Stimulated activated memory B cell treated with anti-CD40 and anti-IgM and Interleukin-4, amounts not matched to agents 10 μg/mL and 1 μg/mL and 100 μg/mL, for 72 hours (primary cell): Measurements from ENCODE around the gene ARMS2.

Experiments
- ATAC-seq: fragments of 150-1000 bp; cut with Tn5 transposase; 2 replicates; pipeline ENCODE4 v1.10.0; 2021
- H3K27ac Mint-ChIP-seq: one replicate; pipeline ENCODE4 v1.8.0; 2022; ENCODE audit warnings: mild to moderate bottlenecking, mixed read lengths
- H3K27me3 Mint-ChIP-seq: one replicate; pipeline ENCODE4 v1.8.0; 2022; ENCODE audit warnings: mixed read lengths
- H3K36me3 Mint-ChIP-seq: one replicate; pipeline ENCODE4 v1.8.0; 2022; ENCODE audit warnings: mixed read lengths
- H3K4me1 Mint-ChIP-seq: one replicate; pipeline ENCODE4 v1.8.0; 2022; ENCODE audit warnings: mixed read lengths
- H3K4me3 Mint-ChIP-seq: one replicate; pipeline ENCODE4 v1.8.0; 2022; ENCODE audit warnings: mild to moderate bottlenecking, moderate library complexity, mixed read lengths
- H3K9me3 Mint-ChIP-seq: one replicate; pipeline ENCODE4 v1.8.0; 2022; ENCODE audit warnings: mixed read lengths

Gene ARMS2

DNA sequence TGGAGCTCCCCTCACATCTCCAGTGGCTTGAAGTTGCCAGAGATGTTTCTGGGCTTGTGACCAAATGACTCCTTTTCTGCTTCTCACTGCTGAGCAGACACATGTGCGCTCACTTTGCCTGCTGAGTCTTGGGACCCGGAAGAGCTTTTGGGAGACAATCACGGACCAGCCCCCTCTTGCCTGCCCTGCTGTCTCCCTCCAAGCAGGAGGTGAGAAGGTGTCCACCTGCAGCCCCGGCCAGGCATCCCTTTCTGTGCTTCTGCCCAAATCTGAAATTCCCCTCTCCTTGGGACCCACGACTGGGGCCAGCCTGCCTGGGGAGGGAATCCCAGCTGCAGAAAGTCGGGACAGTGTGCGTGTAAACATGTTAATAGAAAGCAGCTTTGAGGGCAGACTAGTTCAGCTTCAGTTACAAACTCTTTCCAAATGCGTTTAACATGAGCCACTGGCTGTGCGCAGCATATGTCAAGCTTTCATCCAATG lies 38.6 kb downstream of the ARMS2 start:
- Mint-ChIP-seq H3K27me3 (peaks cover 26% of the 10 kb centered on the region), H3K4me1 (no peaks in the 10 kb centered on the region), H3K9me3 (no peaks in the 10 kb centered on the region), H3K27ac (no peak overlapping the region), H3K4me3 (no peak overlapping the region), H3K36me3 (no peaks in the 10 kb centered on the region)
- ATAC-seq, result no peak

- Mint-ChIP-seq H3K4me3 (no peak overlapping the region), H3K36me3 (no peaks in the 10 kb centered on the region), H3K27me3 (peaks cover 26% of the 10 kb centered on the region), H3K27ac (no peak overlapping the region), H3K4me1 (no peaks in the 10 kb centered on the region), H3K9me3 (no peaks in the 10 kb centered on the region)
- ATAC-seq, result peak; percentile 10
Measured at GRCh38 chr10:122493761-122494160, 39.3 kb downstream of the ARMS2 start.

- Mint-ChIP-seq H3K4me3 (no peak overlapping the region), H3K4me1 (no peaks in the 10 kb centered on the region), H3K9me3 (no peaks in the 10 kb centered on the region), H3K36me3 (no peaks in the 10 kb centered on the region), H3K27me3 (peaks cover 26% of the 10 kb centered on the region), H3K27ac (no peak overlapping the region)
- no peak for ATAC-seq
Measured at GRCh38 chr10:122494173-122494820, 39.8 kb downstream of the ARMS2 start.

- no peak overlapping the region for H3K27ac Mint-ChIP-seq
- no peaks in the 10 kb centered on the region for H3K4me1 Mint-ChIP-seq
- H3K36me3 Mint-ChIP-seq, result no peaks in the 10 kb centered on the region
- no peak overlapping the region for H3K4me3 Mint-ChIP-seq
- no peaks in the 10 kb centered on the region for H3K9me3 Mint-ChIP-seq
- no peak for ATAC-seq
- H3K27me3 Mint-ChIP-seq, result peaks cover 26% of the 10 kb centered on the region
Measured at GRCh38 chr10:122494833-122495232, 40.4 kb downstream of the ARMS2 start.

DNA sequence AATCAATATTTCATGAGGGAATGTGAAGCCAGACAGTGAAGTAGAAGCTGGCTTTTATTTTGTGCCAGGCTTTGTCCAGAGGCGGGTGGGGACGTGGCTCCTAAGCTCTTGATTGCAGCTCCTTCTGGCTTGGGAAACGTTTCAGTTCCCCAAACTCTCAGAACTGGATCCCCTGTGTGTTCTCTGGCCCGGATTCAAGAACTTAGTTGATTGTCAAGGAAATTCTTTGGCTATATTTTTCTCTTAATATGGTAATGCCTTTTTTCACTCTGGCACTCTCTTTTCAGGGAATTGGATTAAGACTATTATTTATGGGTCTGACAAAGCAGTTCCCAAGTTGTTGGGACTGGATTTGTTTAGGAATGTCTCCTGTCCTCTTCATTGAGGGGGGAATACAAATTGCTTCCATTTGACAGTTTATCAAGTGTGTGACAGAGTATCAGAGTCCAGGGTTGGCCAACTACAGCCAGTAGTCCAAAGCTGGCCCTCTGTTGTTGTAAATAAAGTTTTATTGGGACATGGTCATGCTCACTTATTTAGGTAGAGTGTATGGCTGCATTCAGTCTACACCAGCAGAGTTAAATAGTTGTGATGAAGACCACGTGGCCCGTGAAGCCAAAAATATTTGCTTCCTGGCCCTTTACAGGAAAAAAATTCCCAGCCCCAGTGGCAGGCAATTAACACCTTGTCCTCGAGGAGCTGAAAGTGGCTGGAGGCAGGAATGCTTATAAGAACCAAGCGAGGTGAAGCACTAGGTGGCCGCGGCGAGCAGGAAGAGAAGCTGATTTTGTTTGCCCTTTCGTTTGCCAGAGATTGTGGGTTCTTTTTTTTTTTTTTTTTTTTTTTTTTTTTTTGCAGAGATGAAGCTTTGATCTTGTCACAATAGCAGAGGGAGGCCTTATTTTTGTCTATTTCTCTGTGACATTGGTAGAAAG lies 41.2 kb downstream of the ARMS2 start:
- H3K4me3 Mint-ChIP-seq, result no peak overlapping the region
- no peak overlapping the region for H3K27ac Mint-ChIP-seq
- peaks cover 26% of the 10 kb centered on the region for H3K27me3 Mint-ChIP-seq
- no peaks in the 10 kb centered on the region for H3K4me1 Mint-ChIP-seq
- no peak for ATAC-seq
- H3K36me3 Mint-ChIP-seq, result no peaks in the 10 kb centered on the region
- H3K9me3 Mint-ChIP-seq, result no peaks in the 10 kb centered on the region

DNA sequence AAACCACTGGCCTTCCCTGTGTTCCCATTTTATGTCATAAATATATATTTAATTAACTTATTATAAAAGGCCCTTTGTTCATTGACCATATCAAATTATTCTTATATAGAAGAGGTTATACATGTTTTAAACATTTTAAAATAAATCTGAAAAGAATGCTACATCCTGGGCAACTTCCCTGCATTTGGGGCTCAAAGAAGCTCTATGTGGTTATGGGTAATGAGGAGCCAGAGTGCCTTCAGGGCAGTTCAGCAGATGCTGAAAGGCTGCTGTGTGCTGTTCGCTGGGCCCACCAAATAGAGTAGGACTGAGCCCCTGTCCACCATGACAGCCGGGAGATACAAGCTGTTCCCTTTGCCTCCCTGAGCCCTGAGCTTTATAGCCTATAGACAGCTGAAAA lies 42.8 kb downstream of the ARMS2 start:
- H3K27ac Mint-ChIP-seq, result no peak overlapping the region
- H3K4me1 Mint-ChIP-seq, result no peaks in the 10 kb centered on the region
- no peak overlapping the region for H3K4me3 Mint-ChIP-seq
- H3K9me3 Mint-ChIP-seq, result no peaks in the 10 kb centered on the region
- no peaks in the 10 kb centered on the region for H3K36me3 Mint-ChIP-seq
- ATAC-seq, result no peak
- H3K27me3 Mint-ChIP-seq, result peaks cover 26% of the 10 kb centered on the region

GRCh38 chr10:122498521-122498920 lies 44.1 kb downstream of the ARMS2 start:
- Mint-ChIP-seq H3K4me3 (no peak overlapping the region), H3K27ac (no peak overlapping the region), H3K9me3 (no peaks in the 10 kb centered on the region), H3K36me3 (no peaks in the 10 kb centered on the region), H3K4me1 (no peaks in the 10 kb centered on the region), H3K27me3 (peaks cover 17% of the 10 kb centered on the region)
- no peak for ATAC-seq

- no peak overlapping the region for H3K4me3 Mint-ChIP-seq
- no peaks in the 10 kb centered on the region for H3K4me1 Mint-ChIP-seq
- H3K27me3 Mint-ChIP-seq, result peaks cover 12% of the 10 kb centered on the region
- no peak for ATAC-seq
- no peaks in the 10 kb centered on the region for H3K9me3 Mint-ChIP-seq
- no peaks in the 10 kb centered on the region for H3K36me3 Mint-ChIP-seq
- H3K27ac Mint-ChIP-seq, result no peak overlapping the region
Measured at GRCh38 chr10:122499012-122499411, 44.6 kb downstream of the ARMS2 start.

GRCh38 chr10:122499491-122499941 lies 45.1 kb downstream of the ARMS2 start:
- ATAC-seq, result no peak
- Mint-ChIP-seq H3K27me3 (peaks cover 7% of the 10 kb centered on the region), H3K36me3 (no peaks in the 10 kb centered on the region), H3K4me3 (no peak overlapping the region), H3K4me1 (no peaks in the 10 kb centered on the region), H3K9me3 (no peaks in the 10 kb centered on the region), H3K27ac (no peak overlapping the region)

DNA sequence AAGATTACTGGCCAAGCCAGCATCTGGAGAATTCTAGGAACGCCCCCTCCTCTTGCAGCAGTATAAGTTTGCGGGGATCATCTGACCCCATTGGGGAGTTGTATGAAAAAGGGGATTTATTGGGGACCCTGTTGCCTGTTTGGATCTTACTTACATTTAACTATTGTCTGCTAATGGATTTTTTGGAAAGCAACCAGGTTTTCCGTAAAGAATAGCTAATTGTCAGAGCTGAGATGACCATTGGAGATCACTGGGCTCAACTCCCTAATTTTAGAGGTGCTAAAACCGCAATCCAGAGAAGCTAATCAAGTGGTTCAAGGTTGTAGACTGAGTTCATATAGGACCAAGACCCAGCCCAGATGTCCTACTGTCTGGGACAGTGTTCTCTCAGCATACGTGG lies 45.7 kb downstream of the ARMS2 start:
- H3K4me1 Mint-ChIP-seq, result no peaks in the 10 kb centered on the region
- H3K4me3 Mint-ChIP-seq, result no peak overlapping the region
- H3K27me3 Mint-ChIP-seq, result peaks cover under 1% of the 10 kb centered on the region
- no peaks in the 10 kb centered on the region for H3K9me3 Mint-ChIP-seq
- no peak overlapping the region for H3K27ac Mint-ChIP-seq
- no peak for ATAC-seq
- H3K36me3 Mint-ChIP-seq, result no peaks in the 10 kb centered on the region

- Mint-ChIP-seq H3K4me3 (no peak overlapping the region), H3K27ac (no peak overlapping the region), H3K36me3 (no peaks in the 10 kb centered on the region), H3K9me3 (no peaks in the 10 kb centered on the region), H3K27me3 (no peaks in the 10 kb centered on the region), H3K4me1 (no peaks in the 10 kb centered on the region)
- no peak for ATAC-seq
Measured at GRCh38 chr10:122500726-122501125, 46.3 kb downstream of the ARMS2 start.

DNA sequence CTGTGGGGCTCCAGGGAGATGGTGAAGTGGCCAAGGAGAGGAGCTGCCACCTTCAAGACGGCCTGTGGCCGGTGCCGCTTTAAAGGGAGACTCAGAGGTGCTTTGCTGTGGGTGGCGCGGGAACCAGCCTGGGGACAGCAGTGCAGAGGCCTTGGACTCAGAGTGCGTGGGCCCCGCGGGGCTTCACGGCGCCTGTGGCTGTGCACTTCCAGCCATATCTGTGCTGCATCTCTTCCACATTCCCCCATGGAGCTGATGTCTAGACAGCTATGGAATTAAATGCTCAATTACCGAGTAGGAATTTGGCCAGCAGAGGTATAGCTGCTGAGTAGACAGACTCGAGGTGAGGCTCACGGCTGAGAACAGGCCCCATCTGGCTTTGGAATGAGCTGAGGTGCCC lies 48.6 kb downstream of the ARMS2 start:
- H3K4me1 Mint-ChIP-seq, result no peaks in the 10 kb centered on the region

GRCh38 chr10:122503886-122504609 lies 49.6 kb downstream of the ARMS2 start:
- Mint-ChIP-seq H3K36me3 (no peaks in the 10 kb centered on the region), H3K9me3 (no peaks in the 10 kb centered on the region), H3K4me1 (no peaks in the 10 kb centered on the region), H3K4me3 (no peak overlapping the region), H3K27ac (no peak overlapping the region), H3K27me3 (peaks cover 1% of the 10 kb centered on the region)
- ATAC-seq, result no peak

More for the DNA sequence above, 48.6 kb downstream of the ARMS2 start:
- Mint-ChIP-seq H3K9me3 (no peaks in the 10 kb centered on the region), H3K27me3 (no peaks in the 10 kb centered on the region), H3K36me3 (no peaks in the 10 kb centered on the region), H3K4me3 (no peak overlapping the region), H3K27ac (no peak overlapping the region)
- no peak for ATAC-seq

DNA sequence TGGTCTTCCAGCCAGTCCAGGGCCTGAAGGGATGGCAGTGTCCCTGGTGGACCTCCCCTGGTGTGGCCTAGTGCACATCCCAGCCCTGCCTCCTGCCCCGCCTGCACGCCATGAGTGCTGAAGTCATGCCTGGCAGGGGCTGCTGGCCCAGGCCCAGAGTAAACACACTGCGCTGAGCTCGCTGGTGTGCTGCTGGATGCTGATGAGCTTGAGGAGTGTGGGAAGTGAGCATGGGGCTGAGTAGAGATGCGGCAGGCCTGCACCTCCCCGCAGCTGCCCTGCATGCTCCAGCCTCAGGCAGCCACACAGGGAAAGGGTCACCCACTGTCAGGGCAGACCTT lies 50.1 kb downstream of the ARMS2 start:
- Mint-ChIP-seq H3K27me3 (peaks cover 7% of the 10 kb centered on the region), H3K27ac (no peak overlapping the region), H3K4me1 (no peaks in the 10 kb centered on the region), H3K9me3 (no peaks in the 10 kb centered on the region), H3K4me3 (no peak overlapping the region), H3K36me3 (no peaks in the 10 kb centered on the region)
- ATAC-seq, result no peak

- Mint-ChIP-seq H3K4me1 (no peaks in the 10 kb centered on the region), H3K36me3 (no peaks in the 10 kb centered on the region), H3K4me3 (no peak overlapping the region), H3K9me3 (no peaks in the 10 kb centered on the region), H3K27me3 (peaks cover 8% of the 10 kb centered on the region), H3K27ac (no peak overlapping the region)
- no peak for ATAC-seq
Measured at GRCh38 chr10:122505011-122505410, 50.6 kb downstream of the ARMS2 start.
